Stimulated activated naive CD8-positive, alpha-beta T cell treated with anti-CD3 and anti-CD28 coated beads, Interleukin-15, amount 100 ng/mL, for 72 hours (primary cell): Measurements from ENCODE around the gene CMSS1.

ENCODE experiments used
- ATAC-seq: fragments of 150-1000 bp; cut with Tn5 transposase; 2 replicates; pipeline ENCODE4 v1.10.0; 2021; ENCODE audit warnings: mild to moderate bottlenecking, moderate library complexity
- DNase-seq, 2 donors: peaks; one replicate each; pipeline ENCODE4 v3.0.0; 2021 to 2022
- H3K27ac Mint-ChIP-seq, 2 donors: one replicate each; pipeline ENCODE4 v1.8.0; 2022; ENCODE audit warnings: mild to moderate bottlenecking in 2 of 2, mixed read lengths in 2 of 2, moderate library complexity in 2 of 2
- H3K27me3 Mint-ChIP-seq: one replicate; pipeline ENCODE4 v1.8.0; 2022; ENCODE audit warnings: mixed read lengths
- H3K4me1 Mint-ChIP-seq: one replicate; pipeline ENCODE4 v1.8.0; 2022; ENCODE audit warnings: mild to moderate bottlenecking, mixed read lengths
- H3K4me3 Mint-ChIP-seq, 2 donors: one replicate each; pipeline ENCODE4 v1.8.0; 2022; ENCODE audit warnings: mild to moderate bottlenecking in 2 of 2, mixed read lengths in 2 of 2, moderate library complexity in 1 of 2
- H3K9me3 Mint-ChIP-seq, 2 donors: one replicate each; pipeline ENCODE4 v1.8.0; 2022; ENCODE audit warnings: mixed read lengths in 2 of 2

Gene CMSS1

DNA sequence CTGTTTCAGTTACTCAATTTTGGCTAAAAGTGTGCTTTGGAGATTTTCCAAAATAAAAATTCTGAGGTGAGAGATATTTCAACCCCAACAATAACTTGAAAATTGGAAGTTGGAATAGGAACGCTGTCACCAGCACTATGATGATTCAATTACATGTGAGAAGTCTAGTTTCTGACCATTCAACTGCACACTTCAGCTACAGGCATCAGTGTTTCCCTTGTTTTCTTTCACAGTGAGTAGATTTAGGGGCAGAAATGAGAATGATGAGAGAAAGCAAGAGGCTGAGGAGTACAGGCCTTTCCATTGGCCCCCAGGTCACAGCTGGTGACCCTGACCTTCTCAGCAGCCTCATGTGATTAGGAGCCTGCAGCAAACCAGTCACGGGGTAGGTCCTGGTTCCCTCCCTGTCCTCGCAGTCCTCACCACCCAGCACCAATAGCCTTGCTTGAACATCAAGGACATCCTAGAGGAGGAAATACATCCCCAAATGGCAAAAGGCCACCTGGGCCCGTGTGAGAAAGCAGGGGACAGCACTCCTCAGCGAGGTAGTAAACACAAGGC, 306.6 kb downstream of the CMSS1 start:
- DNase-seq, result no peak
- no peak overlapping the region for H3K27ac Mint-ChIP-seq
- no peak overlapping the region for H3K4me3 Mint-ChIP-seq
- H3K27me3 Mint-ChIP-seq, result no peaks in the 10 kb centered on the region
- H3K4me1 Mint-ChIP-seq, result peaks cover 22% of the 10 kb centered on the region
- H3K9me3 Mint-ChIP-seq, result peaks cover 0 to 6% of the 10 kb centered on the region in 2 donors
- ATAC-seq, result peak; percentile 80

DNA sequence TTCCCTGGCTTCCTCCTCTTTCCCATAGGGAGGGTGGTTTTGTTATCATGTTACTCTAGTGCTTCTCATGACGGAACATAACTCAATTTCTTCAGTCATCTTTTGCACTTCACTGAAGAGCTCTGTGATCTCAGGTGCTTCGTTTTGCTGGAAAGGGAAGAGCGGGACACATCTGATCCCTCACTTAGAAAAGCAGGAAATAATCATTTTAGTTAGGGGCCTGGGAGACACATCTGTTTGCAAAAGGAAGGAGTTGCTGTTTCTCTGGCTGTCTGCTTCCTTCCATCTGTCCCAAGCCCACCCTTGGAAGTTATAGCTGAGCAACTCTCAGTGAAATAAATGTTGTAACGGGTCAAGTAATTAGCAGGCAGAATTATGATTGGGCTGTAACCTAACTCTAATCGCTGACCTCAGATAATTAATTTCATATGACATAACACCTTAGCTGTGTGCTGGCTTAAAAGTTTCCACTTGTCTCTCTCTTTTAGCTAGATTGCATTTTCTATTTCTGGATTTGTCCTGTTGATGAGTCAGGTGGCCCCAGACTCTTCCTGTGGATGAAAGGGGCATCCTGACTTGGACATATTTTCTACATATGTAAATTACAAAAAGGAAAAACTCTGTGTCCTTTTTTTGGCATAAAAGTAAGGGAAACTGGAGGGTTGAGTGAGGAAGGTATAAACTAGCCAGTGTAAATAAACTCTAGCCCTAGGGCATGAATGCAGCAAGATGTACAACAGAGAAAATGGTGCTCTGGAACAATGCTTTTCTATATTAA, 307.7 kb downstream of the CMSS1 start:
- DNase-seq (no peak), ATAC-seq (no peak)
- H3K27ac Mint-ChIP-seq, result no peak overlapping the region
- H3K9me3 Mint-ChIP-seq, result peaks cover 0 to 2% of the 10 kb centered on the region in 2 donors
- no peaks in the 10 kb centered on the region for H3K27me3 Mint-ChIP-seq
- H3K4me3 Mint-ChIP-seq, result no peak overlapping the region
- H3K4me1 Mint-ChIP-seq, result peaks cover 27% of the 10 kb centered on the region

DNA sequence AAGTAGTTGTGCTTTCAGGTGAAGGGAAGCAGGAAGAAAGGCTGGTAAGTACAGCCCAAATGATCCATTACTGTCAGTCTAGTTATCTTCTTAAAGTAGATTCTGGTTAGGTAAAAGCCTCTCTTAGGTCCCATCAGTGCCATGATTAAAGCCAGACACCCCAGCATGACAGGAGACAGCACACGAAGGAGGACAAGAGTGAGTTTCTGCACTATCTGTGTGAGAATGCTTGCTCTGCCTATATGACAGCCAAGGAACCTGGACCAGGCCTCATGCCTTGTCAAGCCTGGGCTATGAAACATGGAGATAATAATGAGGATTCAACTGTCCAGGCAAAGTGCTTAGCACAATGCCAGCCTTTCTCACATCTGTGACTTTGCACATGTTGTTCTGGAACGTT, 310.1 kb downstream of the CMSS1 start:
- H3K9me3 Mint-ChIP-seq, result no peaks in the 10 kb centered on the region
- ATAC-seq (no peak), DNase-seq (no peak)
- peaks cover 27% of the 10 kb centered on the region for H3K4me1 Mint-ChIP-seq
- H3K4me3 Mint-ChIP-seq, result no peak overlapping the region
- H3K27ac Mint-ChIP-seq, result no peak overlapping the region
- H3K27me3 Mint-ChIP-seq, result no peaks in the 10 kb centered on the region

DNA sequence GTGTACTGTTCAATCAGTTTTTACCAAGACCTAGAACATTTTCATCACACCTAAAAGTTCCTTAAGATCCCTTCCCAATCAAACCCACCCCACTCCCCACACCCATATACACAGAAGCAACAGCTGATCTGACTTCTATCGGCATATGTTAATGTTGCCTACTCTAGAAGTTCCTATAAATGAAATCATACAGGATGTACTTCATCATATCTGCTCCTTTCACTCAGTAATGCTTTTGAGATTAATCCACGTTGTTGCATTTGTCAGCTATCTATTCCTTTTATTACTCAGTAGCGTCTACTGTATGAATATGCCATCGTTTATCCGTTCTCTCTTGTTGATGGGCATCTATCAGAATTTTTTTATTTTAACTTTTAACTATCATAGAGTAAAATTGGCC, 310.9 kb downstream of the CMSS1 start:
- H3K9me3 Mint-ChIP-seq, result no peaks in the 10 kb centered on the region
- no peak for ATAC-seq
- no peak for DNase-seq
- no peaks in the 10 kb centered on the region for H3K27me3 Mint-ChIP-seq
- H3K27ac Mint-ChIP-seq, result no peak overlapping the region
- H3K4me3 Mint-ChIP-seq, result no peak overlapping the region
- peaks cover 27% of the 10 kb centered on the region for H3K4me1 Mint-ChIP-seq

DNA sequence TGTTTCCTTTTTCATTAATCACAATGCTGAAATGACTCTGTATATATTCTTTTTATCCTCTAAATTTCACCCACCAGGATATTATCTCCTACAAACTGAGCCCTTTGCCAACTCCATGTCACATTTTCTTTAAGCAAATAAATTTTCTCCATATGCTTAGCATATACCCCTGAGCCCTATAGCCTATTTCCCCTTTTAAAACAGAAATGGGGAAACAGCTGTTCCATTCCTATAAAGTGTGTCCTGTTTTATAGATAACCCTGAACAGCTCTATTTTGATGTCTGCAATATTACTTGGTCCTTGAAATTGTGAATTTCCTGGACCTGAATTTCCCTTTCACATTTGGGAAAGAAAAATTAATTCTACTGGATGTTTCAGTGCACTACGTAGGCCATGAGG, 312.3 kb downstream of the CMSS1 start:
- Mint-ChIP-seq H3K4me3 (no peak overlapping the region), H3K9me3 (no peaks in the 10 kb centered on the region), H3K27me3 (no peaks in the 10 kb centered on the region), H3K4me1 (peaks cover 14% of the 10 kb centered on the region), H3K27ac (no peak overlapping the region)
- no peak for DNase-seq
- ATAC-seq, result no peak

DNA sequence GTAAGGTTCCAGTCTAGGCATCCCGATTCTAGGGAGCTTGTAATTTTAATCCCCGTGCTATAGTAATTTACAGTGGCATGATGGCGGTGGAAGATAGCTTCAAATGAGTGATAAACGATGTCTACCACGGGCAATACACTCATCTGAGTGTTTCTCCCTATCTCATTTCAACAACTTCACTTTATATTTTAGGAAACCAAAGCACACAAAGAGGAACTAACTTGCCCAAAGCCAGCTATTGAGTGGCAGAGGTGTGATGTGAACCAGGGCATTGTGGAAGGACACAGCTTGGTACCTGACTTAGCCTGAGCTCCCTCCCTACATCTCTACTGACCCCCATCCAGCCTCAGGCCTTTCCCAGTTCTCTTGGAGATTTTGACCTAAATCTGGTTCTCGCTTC, 313.6 kb downstream of the CMSS1 start:
- Mint-ChIP-seq H3K4me3 (no peak overlapping the region), H3K9me3 (no peaks in the 10 kb centered on the region), H3K4me1 (peaks cover 7% of the 10 kb centered on the region), H3K27ac (no peak overlapping the region), H3K27me3 (no peaks in the 10 kb centered on the region)
- no peak for DNase-seq
- ATAC-seq, result no peak

DNA sequence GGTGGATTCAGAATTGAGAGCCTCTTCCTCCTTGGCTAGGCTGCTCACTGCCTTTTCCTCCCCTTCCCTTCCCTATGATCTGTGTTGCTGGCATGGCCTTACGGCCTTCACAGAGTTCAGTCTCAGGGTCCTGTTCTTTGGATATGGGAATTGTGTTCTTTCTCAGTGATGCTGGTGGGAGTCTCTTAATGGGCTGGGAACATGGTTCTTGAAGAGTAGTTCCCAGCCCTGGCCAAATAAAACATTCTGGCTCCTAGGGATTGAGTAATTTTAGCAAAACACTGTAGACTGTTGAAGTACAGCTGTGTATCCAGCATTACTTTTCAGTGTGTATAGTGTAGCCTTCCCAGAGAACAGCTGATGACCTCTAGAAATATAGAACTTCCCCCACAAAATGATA, 319.3 kb downstream of the CMSS1 start:
- DNase-seq (no peak), ATAC-seq (no peak)
- H3K27ac Mint-ChIP-seq, result peak overlapping the region; percentile 50 to 72
- no peaks in the 10 kb centered on the region for H3K27me3 Mint-ChIP-seq
- H3K9me3 Mint-ChIP-seq, result peaks cover 3 to 5% of the 10 kb centered on the region in 2 donors
- H3K4me3 Mint-ChIP-seq, result no peak overlapping the region
- peaks cover 7% of the 10 kb centered on the region for H3K4me1 Mint-ChIP-seq

DNA sequence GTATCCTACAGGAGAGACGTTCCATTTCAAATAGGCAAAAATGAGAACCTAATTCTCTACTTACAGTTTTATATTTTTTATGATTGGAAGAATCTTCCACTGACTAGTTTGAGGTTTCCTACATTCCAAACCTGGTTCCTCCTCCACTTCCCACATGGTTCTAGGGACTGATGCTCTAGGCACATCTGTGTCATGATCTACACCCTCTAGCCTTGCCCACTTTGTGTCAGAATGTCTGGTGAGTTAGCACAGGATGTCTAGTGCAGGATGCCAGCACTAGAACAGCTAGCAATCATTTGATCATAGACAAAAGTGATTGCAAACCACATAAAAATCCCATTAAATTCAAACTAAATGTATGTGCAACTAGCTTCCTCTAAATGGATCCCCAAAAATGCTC, 323.3 kb downstream of the CMSS1 start:
- no peaks in the 10 kb centered on the region for H3K27me3 Mint-ChIP-seq
- DNase-seq (no peak), ATAC-seq (no peak)
- no peak overlapping the region for H3K4me3 Mint-ChIP-seq
- H3K27ac Mint-ChIP-seq, result no peak overlapping the region
- H3K4me1 Mint-ChIP-seq, result peaks cover 19% of the 10 kb centered on the region
- peaks cover 24% of the 10 kb centered on the region in 2 donors for H3K9me3 Mint-ChIP-seq

DNA sequence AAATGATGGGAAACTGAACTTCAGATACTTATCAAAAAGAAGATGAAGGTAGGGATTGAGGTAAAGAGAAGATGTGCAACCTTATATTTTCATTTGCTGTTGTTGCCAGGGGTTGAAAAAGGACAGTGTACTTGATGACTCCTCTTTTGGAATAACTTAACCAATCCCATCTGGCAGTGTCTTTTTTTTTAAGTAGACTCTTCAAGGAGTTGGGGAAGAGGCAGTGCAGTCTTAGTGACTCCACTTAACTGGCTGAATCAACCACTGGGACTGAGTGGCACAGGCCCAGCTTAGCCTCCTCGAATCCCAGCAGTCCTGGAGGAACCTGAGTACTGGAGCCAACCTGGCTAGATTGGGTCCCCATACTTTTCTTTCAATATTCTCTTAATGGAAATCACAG, 323.9 kb downstream of the CMSS1 start:
- H3K4me1 Mint-ChIP-seq, result peaks cover 19% of the 10 kb centered on the region
- H3K27me3 Mint-ChIP-seq, result no peaks in the 10 kb centered on the region
- no peak overlapping the region for H3K4me3 Mint-ChIP-seq
- peaks cover 24% of the 10 kb centered on the region in 2 donors for H3K9me3 Mint-ChIP-seq
- H3K27ac Mint-ChIP-seq, result no peak overlapping the region
- ATAC-seq (no peak), DNase-seq (no peak)

DNA sequence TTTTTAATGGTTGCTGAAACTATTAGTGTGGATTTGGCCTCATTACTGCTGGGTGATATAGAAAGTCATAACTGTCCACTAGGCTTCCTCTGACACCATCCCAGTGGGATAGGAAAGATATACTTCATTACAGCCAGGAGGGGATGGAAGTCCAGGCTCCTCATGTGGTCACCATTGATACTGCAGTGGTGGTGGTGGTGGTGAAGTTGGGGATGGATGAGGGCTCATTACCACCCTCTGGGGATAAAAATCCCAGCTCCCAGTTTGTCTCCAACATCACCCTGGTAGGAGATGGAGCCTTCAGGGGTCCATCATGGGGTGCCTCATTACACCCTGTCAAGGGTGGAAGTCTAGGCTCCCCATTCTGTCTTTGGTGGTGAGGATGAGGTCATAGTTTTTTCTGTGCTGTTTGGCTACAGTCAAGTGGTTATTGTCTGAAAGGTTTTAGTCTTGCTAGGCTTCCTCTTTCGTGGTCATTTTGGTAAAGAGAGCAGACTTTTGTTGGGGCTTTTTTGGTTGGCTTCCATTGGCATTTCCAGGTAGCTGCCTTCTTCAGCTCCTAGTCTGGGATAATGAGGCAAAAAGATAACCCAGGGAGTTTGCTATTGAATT, 326.7 kb downstream of the CMSS1 start:
- Mint-ChIP-seq H3K4me1 (peaks cover 17% of the 10 kb centered on the region), H3K27ac (no peak overlapping the region), H3K27me3 (no peaks in the 10 kb centered on the region), H3K4me3 (no peak overlapping the region), H3K9me3 (peaks cover 24% of the 10 kb centered on the region in 2 donors)
- ATAC-seq (peak; percentile 92), DNase-seq (peak in 1 of 2 donors; percentile 16)

DNA sequence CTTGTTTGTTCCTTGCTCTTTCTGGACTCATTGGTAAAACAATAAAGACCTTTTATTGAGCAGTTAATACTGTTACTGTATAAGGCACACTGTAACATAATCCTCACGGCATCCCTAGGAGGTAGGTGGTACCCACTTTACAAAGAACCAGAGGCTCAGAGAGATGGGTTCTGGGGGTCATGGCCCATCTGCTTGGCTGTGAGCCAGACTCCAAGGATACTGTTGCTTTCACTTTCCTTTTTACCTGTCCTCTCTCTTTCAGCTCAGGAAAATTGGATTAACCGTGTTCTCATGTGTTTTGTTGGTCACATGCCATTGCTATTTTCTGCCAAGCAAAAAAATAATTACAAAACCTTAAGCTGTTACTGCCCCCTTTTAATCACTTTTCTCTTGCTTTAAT, 331.5 kb downstream of the CMSS1 start:
- Mint-ChIP-seq H3K27me3 (no peaks in the 10 kb centered on the region), H3K9me3 (peaks cover 9 to 15% of the 10 kb centered on the region in 2 donors), H3K27ac (no peak overlapping the region), H3K4me3 (no peak overlapping the region), H3K4me1 (peaks cover 34% of the 10 kb centered on the region)
- DNase-seq, result no peak
- ATAC-seq, result no peak

DNA sequence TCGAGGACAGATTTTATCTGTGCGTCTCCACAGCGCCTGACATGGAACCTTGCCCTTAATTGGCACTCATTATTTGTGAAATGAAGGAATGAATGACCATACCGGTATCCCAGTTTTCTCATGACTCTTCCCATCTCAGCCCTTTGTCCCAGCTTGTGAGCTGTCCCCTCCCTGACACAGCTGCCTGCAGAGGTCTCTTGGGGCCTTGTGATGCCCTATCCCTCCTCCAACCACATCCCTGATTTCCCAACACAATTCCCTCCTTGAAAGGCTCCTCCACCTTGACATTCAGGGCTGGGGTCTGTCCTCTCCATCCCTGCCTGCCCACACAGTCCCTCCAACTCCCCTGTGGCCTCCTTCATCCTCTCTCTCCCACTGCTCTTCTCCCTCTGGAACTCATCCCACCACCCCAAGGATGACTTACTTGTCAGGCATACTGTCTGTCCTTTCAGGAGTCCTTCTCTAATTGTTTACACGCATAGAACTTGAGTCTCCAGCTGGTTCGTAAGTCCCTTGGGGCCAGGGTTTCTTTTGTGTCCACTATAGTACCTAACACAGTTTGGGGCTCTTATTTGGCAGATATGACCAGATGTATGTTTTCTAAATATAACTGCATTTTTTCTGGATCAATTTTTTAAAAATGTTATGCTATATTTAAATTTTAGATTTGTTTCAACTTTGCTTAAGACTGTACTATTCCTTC, 332.2 kb downstream of the CMSS1 start:
- Mint-ChIP-seq H3K4me3 (no peak overlapping the region), H3K4me1 (peaks cover 27% of the 10 kb centered on the region), H3K27me3 (no peaks in the 10 kb centered on the region), H3K27ac (peak overlapping the region in 1 of 2 donors; percentile 5), H3K9me3 (peaks cover 10 to 15% of the 10 kb centered on the region in 2 donors)
- ATAC-seq, result no peak
- no peak for DNase-seq

DNA sequence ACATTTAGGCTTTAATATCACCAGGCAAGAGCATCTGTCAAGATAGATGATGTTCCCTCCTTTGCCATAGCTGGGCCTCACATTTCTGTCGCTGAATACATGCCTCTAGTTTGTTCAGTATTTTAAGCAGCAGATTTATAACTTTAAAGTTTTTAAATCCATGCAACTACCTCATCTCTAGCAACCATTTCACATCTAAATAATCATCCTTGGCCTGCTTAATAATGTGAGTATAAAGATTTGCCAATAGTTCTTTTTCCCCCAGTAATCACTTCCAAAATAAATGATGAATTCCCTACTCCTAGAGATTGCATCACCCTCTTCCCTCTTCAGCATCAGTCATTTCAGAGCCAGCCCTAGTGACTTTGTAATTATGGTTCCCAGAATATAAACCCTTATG, 332.8 kb downstream of the CMSS1 start:
- Mint-ChIP-seq H3K27me3 (no peaks in the 10 kb centered on the region), H3K27ac (peak overlapping the region in 1 of 2 donors; percentile 74), H3K4me1 (peaks cover 25% of the 10 kb centered on the region), H3K4me3 (no peak overlapping the region), H3K9me3 (peaks cover 16 to 21% of the 10 kb centered on the region in 2 donors)
- ATAC-seq (no peak), DNase-seq (no peak)

DNA sequence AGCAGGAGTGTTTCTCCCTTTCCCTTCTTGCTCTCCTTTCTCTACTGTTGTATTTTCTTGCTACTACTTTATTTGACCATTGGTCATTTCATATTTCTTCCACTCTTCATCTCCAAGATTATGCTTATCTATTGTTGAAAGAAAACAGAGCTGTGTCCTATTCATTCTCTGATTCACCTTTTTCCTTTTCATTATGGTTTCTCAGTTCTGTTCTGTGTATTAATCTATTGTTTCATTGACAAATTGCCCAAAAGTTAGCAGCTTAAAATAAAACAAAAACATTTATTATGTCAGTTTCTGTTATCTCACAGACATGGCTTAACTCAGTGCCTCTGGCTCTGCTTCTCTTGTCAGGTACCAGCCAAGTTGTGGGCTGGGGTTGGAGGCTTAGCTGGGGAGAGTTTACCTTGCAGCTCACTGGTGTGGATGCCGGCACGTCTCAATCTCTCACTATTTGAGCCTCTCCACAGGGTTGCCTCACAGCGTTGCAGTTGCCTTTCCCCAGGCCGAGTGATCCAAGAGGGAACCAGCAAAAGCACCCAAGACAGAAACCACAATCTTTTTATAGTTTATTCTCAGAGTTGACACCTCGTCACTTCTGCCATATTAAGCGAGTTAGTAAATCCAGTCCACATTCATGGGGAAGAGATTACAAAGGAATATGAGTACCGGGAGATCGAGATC, 333.5 kb downstream of the CMSS1 start:
- H3K27ac Mint-ChIP-seq, result peak overlapping the region in 1 of 2 donors; percentile 74
- H3K4me3 Mint-ChIP-seq, result no peak overlapping the region
- ATAC-seq, result peak; percentile 46
- no peak for DNase-seq
- peaks cover 25% of the 10 kb centered on the region for H3K4me1 Mint-ChIP-seq
- no peaks in the 10 kb centered on the region for H3K27me3 Mint-ChIP-seq
- H3K9me3 Mint-ChIP-seq, result peaks cover 17 to 23% of the 10 kb centered on the region in 2 donors

DNA sequence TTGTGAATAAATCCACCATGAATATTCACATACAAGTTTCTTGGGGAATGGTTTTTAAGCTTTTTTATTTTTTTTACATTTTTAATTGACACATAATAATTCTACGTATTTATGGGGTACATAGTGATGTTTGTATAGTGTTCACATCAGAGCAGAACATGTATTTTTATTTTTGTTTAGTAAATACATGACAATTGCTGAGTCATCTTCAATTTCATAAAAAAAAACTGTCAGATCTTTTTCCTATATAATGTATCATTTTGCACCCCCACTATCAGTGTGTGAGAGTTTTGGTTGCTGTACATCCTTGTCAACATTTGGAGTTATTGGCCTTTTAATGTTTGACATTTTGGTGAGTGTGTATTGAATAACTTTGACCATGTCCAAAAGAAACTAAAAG, 336.5 kb downstream of the CMSS1 start:
- Mint-ChIP-seq H3K4me3 (no peak overlapping the region), H3K27me3 (no peaks in the 10 kb centered on the region), H3K4me1 (peaks cover 22% of the 10 kb centered on the region), H3K27ac (no peak overlapping the region), H3K9me3 (peaks cover 26 to 36% of the 10 kb centered on the region in 2 donors)
- ATAC-seq (no peak), DNase-seq (no peak)
